Activated T-cell treated with anti-CD3 and anti-CD28 coated beads, Interleukin-2, amount 50 U/mL, for 1 hour (primary cell): ENCODE data around the gene RAB36.

ENCODE experiments used
- DNase-seq: peaks from one replicate; pipeline ENCODE4 v3.0.0-alpha.2; 2020

Gene RAB36

DNA sequence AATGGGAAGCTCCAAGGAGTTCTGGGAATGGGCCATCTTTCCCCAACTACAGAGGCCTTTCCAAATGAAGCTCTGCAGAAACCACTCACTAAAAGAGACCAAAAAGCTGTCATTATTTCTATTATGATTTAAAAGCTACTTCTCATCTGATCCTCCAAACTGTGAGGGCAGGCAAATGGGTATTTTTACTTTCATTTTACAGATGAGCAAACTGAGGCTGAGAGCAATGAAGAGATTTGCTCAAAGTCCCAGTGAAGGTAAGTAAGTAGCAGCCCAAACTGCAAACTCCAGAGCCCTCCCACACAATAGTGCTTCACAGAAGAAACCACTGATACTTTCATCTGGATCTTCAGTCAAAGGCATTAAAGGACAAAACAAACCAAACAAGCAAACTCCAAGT lies 4.9 kb upstream of the RAB36 start:
- DNase-seq, result no peak

DNA sequence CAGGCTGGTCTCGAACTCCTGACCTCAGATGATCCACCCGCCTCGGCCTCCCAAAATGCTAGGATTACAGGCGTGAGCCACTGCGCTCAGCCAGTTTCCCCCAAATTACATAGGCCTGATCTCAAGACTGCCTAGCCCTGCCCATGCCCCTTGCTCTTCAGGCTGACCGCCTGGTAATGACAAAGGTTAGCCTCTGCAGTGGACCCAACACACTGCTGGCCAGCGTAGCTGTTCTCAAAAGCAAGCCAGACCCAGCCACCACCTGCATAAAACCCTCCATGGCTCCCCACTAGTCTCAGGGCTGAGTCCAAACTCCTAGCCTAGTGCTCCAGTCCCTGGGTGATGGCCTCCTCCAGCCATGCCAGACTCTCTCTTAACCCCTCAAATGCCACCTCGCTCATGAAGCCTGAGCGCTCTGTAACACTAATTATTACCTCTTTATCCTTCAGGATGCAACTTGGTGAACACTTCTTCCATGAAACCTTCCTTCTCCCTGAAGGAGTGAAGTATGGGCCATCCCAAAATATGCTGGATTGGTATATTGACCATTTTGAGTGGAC lies 2.7 kb upstream of the RAB36 start:
- no peak for DNase-seq

DNA sequence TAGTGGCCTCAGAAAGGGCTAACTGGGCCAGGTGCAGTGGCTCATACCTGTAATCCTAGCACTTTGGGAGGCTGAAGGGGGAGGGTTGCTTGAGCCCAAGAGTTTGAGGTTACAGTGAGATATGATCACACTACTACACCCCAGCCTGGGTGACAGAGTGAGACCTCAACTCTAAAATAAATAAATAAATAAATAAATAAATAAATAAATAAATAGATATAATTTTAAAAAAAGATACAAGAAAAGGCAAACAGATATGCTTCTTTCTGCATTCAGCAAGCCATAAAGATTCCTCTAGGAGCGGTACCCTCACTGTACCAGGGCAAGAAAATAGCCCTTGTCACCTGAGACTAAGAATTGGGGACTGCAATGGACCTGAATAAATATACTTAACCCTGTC lies 2.2 kb upstream of the RAB36 start:
- no peak for DNase-seq

DNA sequence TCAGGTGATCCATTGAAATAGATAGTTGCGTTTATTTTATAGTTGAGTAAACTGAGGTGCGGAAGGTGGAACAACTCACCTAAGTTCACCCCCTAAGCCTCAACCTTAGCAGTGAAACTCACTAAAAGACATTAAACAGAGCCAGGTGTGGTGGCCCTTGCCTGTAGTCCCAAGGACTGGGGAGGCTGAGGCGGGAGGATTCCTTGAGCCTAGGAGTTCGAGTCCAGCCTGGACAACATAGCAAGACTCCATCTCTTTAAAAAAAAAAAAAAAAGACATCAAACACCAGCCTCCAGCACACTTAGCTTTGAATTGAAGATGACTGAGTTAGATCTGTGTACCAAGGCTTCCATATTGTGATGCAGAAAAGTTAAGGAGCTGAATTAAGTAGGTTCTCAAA lies 845 bp upstream of the RAB36 start:
- no peak for DNase-seq

DNA sequence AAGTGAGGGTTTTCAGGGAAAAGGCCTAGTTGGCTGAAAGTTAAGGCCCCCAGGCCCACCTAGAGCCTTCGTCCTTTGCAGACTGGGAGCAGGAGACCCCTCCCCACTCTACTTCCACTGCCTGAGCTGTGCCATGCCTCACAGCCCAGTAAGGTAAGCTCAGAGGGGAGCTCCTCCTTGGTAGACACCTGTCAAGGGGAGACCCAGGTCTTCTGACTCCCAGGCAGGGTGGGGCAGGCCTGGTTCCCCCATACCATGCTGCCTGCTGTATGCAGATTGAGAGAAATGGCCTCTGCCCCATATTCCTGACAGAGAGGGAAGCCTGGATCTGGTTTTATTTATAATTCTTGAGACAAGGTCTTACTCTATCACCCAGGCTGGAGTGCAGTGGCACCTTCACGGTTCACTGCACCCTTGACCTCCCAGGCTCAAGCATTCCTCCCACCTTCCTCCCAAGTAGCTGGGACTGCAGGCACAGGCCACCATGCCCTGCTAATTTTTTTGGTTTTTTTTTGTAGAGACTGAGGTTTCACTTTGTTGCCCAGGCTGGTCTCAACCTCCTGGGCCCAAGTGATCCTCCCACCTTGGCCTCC lies 697 bp downstream of the RAB36 start:
- DNase-seq, result peak; percentile 30

DNA sequence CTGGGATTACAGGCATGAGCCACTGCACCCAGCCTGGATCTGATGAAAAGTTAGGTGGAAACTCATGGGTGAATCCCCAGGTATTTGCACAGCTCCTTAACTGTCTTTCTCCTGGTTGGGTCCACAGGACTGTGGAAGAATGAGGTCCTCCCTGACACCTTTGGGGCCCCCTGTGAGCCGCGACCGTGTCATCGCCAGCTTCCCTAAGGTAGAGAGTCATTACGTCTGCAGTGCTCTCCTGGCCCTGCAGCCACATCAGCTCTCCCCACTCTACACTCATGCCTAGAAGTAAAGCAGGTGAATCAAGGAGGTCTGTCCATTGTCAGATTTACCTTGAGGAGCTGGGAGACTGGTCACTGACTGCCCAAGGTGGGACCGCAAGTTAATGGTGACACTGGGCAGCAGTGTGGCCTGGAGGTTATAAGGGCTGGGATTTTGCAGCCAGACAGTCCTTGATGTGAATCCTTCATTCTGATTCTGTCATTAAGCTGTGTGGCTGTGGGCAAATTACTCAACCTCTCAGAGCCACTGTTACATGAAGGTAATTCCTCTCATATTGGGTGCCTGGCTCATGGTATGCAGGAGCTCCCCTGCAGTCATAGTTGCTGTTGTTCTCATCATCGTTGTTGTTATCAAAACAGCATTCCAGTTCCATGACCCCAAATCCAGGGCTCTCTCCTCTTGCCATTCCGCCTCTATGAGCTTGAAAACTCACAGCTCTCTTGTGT lies 1.4 kb downstream of the RAB36 start:
- no peak for DNase-seq

DNA sequence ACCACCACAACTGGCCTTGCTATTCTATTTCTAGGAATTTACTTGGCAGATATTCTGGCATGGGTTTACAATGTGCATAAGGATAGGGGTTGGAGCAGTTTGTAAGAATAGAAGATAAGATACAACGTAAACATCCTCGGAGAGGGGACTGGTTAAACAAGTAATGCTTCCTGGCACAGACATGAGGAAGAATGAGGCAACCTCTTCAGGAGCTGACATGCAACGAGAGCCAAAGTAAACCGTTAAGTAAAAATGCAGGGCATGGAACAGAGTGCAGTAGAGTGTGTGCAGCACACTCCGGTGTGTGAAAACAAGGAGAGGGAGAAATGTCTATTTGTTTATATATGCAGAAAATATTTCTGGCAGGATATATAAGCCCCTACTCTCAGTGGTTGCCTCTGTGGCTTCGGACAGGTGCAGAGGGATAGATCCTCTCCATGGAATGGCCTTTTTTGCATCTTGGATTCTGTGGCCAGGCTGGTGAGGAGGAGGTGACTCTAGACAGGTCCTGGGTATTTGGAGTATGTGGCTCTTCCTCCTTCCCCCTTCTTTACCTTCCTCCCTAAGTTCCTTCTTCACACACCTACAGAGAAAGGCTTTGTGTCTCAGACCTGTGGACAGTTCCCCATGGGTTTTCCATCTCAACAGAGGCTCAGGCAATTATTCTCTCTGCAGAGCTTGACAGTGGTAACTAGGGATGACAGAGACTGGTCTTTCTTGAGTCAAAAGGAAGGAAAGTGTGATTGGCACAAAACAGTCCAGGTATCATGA lies 2.5 kb downstream of the RAB36 start:
- no peak for DNase-seq

DNA sequence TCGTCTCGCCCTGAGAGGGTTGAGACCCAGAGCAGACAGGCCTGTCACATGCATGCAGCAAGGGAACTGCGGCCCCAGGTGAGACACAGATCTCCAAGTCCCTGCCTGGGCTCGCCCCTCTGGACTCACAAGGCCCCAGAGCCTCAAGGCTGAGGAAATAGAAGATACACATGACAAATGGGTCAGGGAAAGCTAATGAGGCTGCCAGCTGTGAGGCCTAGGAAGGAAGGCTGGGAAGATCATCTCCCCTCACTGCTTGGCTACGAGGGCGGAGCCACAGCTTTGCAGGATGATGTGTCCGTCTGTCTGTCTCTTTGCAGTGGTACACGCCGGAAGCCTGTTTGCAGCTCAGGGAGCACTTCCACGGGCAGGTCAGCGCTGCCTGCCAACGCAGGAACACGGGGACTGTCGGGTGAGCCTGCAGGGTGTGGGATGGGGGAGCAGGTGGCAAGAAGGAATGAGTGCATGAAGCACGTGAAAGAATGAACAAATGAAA lies 4.5 kb downstream of the RAB36 start:
- no peak for DNase-seq

DNA sequence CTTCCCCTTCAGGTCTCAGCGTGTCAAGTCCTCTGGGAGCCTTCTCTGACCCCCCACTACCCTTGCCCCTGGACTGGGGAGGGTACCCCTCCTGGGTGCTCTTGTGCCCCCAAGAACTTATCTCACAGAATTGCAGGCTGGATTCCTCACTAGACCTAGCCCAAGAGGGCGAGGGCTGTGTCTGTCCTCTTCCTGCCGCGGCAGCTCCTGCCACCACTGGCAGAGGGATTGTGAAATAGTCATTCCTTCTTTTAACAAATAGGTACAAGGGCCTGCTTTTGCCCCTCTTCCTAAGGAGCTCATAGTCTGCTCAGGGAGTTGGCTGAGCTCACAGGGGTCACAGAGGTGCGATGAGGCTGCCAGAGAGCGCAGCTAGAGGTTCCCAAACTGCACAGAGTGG lies 5.5 kb downstream of the RAB36 start:
- DNase-seq, result no peak

DNA sequence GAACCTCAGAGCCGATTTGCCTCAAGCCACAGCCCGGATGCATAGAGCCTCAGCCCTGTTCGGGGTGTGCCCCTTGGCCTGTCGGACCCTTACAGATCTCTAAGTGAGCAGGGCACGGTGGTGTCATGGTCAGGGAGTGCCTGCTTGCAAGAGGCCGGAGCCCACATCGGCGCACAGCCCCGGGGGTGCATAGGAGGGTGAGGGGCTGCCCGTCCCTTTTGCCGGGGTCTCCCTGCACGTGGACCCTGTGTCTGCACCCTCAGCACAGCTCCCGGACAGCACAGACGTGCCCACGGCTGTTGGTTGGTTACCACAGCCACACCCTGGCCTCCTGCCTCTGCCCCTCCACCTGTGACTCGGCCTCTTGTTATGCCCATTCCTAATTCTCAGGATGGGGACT lies 6.5 kb downstream of the RAB36 start:
- no peak for DNase-seq

DNA sequence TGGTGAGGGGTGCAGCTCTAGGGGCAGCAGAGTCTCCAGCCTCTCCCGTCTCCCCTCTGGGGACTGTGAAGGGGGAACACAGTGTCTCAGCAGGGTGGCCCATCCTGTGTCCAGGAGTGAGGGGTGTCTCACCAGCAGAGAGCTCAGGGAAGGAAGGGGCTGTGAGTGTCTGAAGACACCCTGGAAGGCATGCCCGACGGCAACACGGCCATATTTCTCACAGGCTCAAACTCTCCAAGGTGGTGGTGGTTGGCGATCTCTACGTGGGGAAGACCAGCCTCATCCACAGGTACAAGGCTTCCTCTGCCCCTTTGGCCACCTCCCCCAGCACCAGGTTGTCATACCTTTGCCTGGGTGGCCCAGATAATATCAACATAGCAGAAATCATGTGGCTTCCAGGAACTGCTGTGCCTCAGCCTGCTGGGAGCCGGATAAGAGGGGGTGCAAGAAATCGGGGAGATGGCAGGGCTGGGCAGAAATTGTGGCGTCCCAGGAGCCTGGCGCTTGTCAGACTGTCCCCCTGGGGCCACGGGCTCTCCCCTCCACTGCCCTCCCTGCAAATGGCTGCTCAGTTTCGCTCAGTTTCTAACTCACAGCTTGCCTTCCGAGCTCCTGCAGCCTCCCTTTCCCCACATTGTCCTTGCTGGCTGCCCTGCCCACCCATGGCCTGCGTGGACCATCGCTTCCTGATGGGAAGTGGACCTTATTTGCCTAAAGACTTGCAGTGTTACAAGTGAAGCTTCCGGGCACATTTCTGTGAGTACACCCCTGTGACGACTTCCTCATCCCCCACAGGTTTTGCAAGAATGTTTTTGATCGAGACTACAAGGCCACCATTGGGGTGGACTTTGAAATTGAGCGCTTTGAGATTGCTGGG lies 7.2 kb downstream of the RAB36 start:
- DNase-seq, result no peak

DNA sequence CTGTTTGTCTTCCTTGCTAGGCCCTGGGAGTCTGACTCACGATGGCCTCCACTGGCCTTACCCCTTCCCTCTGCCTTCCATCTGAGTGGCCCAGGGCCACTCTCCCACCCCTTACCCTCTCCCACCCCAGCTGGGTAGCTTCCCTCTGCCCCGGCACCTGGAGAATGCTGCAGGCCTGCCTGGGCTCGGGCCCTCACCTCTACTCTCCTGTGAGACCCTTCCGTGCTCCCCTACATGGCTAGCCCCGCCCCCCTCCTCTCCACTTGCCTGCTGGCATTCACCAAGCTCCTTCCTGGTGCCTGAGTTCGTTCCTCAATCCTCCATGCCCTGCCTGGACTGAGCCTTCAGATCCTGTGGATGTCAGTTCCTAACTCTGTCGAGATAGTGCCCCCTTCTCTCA lies 8.7 kb downstream of the RAB36 start:
- DNase-seq, result no peak

DNA sequence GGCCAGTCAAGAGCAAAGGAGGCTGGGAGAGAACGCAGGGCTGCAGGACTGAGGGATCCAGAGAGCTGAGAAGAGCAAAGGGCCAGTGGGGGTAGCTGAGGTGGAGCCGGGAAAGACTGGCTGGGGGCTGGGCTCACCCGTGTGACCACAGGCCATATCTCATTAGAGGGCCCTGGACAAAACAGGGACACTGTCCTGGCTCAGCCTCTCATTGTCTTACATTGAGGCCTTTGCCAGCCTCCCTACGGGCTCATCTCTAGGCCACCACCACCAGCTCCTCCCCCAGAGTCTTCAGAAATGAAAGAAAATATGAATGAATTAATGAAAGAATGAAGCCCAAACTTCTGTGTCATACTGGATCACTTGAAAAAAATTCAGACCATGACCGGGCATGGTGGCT lies 9.2 kb downstream of the RAB36 start:
- DNase-seq, result no peak

DNA sequence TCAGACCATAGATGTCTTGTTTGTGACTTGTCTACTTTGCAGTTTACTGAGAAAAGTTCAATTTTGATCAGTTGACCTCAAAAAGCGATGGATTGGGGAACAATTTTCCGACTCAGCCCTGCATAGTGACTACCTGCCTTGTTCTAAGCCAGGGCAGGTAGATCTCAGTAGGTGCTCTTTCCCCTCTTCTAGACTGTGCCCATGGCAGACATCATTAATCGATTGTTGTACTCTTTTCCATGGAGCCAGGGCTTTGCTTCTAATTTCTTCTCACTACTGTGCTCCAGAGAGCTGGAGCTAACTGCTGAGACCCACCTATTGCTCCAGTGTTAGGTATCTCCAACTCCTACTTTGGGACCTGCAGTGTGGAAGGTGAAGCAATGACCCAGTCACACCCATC lies 9.9 kb downstream of the RAB36 start:
- DNase-seq, result no peak

DNA sequence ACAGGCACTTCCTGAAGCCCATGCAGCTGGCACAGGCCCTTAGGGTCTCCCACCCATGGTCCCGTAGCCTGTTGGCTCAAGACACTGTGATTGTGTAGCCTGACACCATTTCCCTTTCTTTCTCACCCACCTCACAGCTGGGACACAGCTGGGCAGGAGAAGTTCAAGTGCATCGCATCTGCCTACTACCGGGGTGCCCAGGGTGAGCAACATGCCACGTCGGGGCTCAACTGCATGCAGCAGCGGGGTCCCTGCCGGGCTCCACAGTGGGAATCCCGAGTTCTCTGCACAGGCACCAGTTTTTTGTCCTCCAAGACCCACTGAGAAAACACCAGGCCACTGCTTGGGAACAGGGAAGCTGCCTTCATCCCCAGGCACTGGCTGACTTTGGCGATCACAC lies 10.6 kb downstream of the RAB36 start:
- DNase-seq, result no peak

DNA sequence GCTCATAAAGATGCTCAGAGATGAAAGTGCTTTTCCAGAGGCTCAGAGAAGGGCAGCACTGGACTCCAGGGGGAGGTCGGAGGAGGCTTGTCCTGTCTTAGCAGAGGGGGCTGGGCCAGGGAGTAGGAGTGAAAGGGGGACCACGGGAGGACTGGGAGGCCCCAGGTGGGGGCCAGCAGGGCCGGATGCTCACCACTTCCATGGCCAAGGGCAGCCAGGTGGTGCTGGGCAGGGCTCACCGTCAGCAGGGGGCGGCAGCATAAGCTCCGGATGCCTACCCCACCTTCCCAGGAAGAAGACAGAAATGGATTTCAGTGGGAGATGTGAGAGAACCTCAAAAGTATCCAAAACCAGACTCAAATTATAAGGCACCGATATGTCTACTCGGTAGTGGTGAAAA lies 11.0 kb downstream of the RAB36 start:
- DNase-seq, result no peak

DNA sequence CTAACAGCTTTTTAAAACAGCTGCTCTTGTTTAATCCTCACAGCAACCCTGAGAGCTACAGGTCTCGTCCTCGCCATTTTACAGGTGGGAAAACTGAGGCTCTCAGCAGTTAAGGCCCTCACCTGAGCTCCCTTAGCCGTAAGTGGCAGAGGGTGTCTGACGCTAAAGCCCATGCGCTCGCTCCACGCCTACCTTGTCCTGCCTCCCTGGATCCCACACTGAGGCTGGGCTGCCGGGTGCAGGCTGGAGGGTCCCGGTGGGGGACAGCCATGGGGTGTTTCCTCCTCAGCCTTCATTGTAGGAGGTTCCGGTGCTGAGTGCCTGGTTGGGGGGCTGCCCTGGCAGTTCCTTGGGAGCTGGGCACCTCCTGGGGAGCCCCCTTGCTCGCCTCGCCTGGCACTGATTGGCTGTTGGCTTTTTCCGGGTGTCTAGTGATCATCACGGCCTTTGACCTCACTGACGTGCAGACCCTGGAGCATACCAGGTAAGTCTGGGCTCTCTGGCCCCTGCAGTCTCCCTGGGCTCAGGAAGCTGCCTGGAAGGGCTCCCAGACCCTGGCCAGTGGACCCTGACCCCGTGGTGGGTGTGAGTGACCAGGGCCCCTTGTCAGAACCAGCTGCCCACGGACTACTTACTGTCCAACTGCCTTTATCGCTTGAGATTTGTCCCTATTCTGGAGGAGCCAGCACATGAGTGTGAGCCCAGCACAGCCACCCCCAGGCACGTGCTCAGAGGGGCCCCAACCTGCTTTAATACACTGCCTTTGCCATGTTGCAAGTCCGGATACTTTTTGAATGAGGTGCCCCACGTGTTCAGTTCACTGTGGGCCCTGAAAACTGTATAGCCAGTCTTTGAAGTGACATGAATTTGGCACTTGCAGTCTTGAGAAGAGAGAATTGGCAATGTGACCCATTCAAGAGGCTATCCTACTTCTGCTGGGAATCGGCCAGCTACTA lies 12.6 kb downstream of the RAB36 start:
- DNase-seq, result no peak

DNA sequence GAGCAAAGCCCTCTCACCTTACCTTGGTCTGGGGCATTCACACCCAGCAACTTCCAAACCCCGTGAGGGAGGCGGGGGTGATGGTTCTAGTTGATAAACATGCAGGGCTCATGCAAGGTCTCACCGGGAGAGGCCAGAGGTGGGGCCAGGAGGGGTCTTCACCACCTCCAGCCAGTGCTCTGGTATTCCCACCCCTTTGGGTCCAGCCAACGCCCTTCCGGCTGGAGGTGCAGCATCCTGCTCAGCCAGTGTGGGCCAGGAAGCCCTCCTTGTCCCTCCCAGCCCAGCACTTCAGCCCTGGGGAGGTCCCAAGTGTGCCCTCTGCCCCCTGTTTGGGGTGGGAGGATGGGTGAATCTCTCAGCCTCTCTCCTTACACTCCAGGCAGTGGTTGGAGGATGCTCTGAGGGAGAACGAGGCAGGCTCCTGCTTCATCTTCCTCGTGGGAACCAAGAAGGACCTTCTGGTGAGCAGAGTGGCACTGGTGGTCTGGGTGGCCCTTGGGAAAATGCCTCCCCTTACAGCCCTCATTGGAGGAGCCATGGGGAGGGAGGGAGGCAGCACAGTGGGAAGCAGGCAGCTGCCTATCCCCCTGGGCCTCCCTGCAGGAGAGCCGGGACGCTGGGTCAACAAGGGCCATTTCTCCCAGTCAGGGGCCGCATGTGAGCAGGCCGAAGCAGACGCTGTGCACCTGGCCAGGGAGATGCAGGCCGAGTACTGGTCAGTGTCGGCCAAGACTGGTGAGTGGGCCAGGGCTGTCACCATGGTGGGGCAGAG lies 13.4 kb downstream of the RAB36 start:
- no peak for DNase-seq

DNA sequence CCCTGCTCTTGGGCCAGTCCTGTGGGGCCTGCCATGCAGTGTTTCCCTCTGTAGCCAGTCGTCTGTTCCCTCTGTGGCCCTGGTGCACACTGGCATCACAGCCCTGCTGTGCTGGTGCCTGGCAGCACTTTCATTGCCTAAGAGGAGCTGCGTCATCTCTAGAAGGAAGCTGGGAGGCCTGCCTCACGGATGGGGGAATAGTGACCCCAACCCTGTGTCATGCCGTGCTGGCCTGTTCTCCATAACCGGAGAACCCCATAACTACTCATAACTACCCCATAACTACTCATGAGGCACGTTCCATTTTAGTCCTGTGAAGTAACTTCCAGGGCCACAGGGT lies 14.0 kb downstream of the RAB36 start:
- no peak for DNase-seq

DNA sequence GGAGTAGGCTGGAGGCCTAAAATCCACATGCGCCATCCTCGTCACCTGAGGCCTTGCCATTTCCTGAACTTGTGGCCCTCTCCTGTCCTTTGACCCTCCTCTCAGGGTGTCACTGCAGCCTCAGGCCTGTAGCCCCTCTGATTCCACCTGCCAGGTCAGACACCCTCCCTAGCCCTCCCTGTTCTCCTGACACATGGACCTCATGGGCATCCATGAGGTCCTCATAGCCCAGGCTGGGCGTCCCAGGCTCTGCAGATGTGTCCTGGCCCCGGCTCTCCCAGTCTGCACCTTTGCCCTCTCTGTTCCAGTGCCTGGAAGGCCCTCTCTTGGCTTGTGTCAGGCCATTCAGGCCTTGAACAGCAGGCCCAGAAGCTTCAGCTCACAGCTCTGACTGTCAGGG lies 15.8 kb downstream of the RAB36 start:
- DNase-seq, result no peak

DNA sequence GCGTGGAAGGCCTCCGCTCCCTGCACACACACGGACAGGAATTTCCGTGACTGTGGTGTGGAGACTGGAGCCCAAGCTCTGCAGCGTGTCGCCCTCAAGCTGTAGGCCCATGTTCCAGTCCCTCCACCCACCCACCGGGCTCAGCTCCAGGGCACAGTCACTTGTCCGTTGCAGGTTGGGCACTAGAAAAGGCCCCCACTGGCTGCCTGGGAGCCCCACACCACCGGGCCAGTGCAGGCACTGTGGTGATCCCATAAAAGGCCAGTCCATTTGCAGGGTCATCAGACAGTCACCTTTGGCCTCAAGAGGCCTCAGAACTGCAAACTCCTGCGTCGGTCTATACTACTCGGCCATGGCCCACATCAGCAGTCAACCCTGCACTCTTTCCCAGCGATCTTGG lies 16.3 kb downstream of the RAB36 start:
- no peak for DNase-seq
